M059J (cell line): ENCODE measurements around the gene CASTOR1. TPM values are rescaled to one million over a fixed set of nuclear protein-coding genes. Genes with fewer than 3 reads are reported as not detected.

Experiments used
- DNase-seq: peaks from one replicate; pipeline ENCODE4 v3.0.0-alpha.2; 2012; ENCODE audit warnings: low read depth
- total RNA-seq: library from RNA; depleted of rRNA; stranded (reverse); fragments of >200 nt; shearing (Covaris generic); gene quantifications from 2 replicates; pipeline ENCODE4 v1.2.3, GENCODE V29; 2014

Gene CASTOR1
- total RNA-seq, 1 experiment from 2014 or later, result 4.5 TPM

- DNase-seq, result no peak
Observed at GRCh38 chr22:30318799-30319419, 29.6 kb upstream of the CASTOR1 start.

DNA sequence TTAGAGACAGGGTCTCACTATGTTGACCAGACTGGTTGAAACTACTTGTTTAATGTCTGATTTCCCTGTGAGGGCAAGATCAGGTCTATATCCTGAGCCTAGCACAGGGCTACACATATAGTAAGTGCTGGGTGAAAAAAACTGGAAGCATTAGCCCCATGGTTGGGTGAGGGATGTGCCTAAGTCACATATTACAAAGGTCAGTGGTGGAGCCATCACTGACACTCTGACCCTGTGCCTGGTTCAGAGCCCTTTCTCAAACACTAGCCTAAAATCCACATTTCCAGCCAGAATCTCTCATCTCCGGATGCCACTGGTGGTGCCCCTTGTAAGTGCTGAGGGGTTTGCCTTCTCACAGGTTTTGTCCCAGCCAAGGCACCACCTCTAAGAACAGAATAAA lies 28.5 kb upstream of the CASTOR1 start:
- no peak for DNase-seq

DNA sequence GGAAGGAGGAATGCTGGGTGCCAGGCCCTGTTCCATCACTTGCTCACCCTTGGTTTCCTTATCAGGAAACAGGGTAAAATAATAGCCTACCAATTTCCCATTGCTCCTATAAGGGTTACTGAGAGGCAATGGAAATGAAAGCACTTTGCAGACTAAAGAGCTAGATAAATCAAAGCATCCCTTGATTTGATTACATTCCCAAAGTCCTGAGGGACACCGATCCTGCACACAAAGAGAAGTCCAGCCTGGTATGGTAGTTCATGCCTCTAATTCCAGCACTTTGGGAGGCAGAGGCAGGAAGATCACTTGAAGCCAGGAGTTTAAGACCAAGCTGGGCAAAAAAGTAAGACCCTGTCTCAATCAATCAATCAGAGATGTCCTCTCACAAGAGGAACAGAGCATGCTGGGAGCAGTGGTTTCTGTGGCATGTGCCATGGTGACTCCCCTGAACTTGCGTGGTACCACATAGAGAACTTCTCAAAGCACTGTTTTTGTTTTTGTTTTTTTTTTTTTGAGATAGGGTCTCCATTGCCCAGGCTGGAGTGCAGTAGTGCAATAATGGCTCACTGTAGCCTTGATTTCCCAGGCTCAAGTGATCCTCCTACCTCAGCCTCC lies 26.8 kb upstream of the CASTOR1 start:
- no peak for DNase-seq

- peak; percentile 73 for DNase-seq
Observed at GRCh38 chr22:30314915-30315314, 25.6 kb upstream of the CASTOR1 start.

DNA sequence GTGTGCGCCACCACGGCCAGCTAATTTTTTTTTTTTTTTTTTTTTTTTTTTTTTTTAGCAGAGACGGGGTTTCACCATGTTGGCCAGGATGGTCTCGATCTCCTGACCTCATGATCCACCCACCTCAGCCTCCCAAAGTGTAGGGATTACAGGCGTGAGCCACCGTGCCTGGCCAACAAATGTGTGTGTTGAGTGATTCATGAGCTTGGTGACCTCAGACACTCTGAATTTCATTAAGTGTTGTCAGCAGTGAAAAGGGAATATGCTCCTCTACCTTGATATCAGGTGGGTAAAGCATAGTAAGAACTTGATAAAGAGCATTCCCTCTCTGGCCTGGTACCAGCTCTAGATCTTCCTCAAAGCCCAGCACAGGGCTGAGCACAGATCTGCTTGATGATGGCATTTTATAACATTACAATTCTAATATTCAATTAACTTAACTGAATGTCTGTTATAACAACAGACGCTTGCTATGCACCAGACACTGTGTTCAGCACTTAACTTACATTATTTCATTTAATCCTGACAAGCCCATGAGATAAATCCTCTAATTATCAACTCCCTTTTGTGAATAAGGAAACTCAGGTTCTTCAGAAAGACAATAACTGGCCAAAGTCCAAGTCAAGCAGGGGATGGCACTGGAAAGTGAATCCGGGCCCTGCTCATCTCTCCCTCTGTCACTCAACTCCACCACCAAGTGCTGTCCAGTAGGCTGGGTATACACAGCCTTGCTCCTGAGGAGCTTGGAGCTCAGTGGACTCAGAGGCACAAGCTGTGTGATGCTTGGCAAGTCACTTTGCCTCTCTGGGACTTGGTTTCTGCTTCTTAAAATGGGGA lies 24.4 kb upstream of the CASTOR1 start:
- peak; percentile 50 for DNase-seq

DNA sequence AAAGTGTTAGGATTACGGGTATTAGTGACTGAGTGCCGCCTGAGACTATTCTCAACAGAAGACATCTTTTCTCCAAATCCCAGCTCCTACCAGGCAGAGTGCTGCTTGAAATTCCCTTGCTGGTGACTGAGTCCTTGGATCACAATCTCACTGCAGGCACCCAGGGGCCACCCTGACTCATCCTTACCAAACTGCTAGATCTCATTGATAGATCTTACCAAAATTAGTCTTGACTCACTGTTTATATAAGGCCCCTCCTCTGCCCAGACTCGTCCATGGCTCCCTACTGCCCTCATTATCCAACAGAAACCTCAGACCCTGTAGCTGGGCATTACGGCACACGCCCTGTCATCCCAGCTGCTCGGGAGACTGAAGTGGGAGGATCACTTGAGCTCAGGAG lies 22.7 kb upstream of the CASTOR1 start:
- DNase-seq, result peak; percentile 93

GRCh38 chr22:30310881-30311771 lies 21.8 kb upstream of the CASTOR1 start:
- peak; percentile 87 for DNase-seq

DNA sequence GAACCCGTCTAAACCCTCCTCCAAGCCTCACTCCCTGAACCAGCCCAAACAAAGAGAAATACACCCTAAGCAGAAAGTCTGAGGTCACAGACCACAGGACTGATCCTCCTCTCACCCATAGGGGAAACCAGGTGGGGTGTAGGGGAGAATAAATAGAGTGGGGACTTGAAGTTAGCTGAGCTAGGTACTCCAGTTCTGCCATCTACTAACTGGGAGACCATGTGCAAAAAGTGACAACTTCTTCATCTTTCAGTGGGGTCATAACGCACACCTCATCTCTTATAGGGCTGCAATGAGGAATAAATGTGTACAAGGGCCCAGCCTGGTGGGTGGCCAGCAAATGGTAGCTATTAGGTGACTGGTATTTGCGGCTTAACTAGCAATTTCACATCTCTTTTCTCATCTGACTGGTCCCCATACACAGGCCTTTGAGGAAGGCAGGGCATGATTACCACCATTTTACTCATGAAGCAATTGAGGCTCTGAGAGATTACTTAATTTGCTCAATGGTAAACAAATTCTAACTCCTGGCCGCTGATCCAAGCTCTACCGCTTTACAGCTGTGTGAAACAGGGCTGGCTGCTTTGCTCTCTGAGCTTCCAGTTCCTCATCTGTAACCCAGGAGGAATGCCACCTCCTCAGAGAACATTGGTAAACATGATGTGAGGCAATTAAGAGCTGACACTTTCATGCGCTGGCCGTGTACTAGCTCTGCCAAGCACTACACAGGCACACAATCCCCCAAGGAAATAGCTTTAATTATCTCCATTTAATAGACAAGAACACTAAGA lies 20.8 kb upstream of the CASTOR1 start:
- DNase-seq, result no peak

DNA sequence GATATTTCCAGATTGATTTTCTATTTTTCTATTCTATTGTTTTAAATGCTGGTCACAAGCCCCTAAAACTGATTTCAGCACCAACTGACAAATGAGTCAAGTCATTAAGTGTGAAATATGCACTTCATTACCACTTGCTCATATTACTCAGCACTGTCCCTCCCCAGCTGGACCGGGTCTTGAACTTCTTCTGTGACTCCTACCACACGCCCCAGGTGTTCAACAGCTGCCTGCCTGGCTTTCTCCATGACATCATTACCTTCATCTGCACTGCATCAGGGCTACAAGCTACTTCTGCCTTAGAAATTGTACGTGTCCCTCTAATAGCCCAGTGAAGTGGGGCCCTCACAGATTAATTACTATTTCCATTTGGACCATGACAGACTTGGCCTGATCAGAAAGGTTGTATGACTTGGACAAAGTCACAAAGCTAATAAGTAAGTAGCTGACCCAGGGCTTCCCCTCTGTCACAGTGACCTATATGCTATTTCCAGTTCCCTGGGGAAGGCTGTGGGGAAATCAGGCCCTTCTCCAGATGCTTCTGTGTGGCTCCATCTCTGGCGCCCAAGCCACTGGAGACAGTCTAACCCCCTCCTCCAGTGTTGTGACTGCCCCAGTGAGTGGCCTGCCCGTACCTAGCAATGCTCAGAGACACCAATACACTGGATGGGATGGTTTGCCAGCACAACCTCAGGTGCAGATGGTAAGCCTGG lies 19.4 kb upstream of the CASTOR1 start:
- DNase-seq, result no peak

DNA sequence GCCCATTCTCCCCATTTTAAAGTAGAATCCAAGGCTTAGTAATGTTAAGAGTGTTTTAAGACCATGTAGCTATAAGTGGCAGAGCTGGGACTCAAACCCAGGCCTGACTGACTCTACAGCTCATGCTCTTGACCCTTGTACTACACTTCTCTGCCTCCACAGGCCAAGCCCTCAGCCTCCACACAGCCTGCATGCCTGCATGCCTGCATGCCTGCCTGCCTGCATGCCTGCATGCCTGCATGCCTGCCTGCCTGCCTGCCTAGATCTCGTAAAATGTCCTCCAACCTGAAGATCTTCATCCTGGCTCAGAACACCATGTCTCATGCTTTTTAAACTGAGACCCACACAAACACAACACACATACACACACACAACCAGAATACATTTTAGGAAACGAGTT lies 18.8 kb upstream of the CASTOR1 start:
- DNase-seq, result no peak

GRCh38 chr22:30307041-30307574 lies 17.8 kb upstream of the CASTOR1 start:
- DNase-seq, result no peak

DNA sequence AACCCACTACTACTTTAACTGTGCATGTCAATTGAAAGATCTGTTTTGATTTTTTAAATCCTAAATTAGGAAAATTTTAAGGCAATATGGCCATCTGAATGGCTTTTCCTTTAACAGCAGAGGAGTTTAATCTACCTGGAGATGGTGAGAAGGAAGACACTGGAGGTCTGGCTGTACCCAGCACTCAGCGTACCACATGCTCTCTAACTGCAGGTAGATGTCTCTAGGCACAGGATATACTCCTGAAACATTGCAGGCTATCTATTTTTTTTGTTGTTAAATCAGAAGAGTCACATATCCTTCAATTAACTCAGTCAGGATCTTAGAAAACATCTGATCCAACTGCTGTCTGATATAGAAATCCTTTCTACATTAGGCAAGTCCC lies 17.3 kb upstream of the CASTOR1 start:
- no peak for DNase-seq

- no peak for DNase-seq
Observed at GRCh38 chr22:30305906-30306626, 16.8 kb upstream of the CASTOR1 start.

- DNase-seq, result no peak
Observed at GRCh38 chr22:30305519-30305905, 16.2 kb upstream of the CASTOR1 start.

- DNase-seq, result no peak
Observed at GRCh38 chr22:30304495-30305244, 15.4 kb upstream of the CASTOR1 start.

DNA sequence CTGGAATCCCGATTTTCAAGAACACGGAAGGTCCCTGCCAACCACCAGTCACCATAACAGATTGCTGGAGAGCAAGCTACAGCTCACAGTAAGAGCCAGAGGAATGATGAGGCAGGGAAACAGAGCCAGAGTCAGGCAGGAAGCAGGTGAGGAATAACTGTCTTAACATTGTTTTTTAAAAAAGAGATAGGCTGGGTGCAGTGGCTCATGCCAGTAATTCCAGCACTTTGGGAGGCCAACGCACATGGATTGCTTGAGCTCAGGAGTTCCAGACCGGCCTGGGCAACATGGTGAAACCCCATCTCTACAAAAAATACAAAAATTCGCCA lies 13.5 kb upstream of the CASTOR1 start:
- DNase-seq, result no peak

- DNase-seq, result no peak
Observed at GRCh38 chr22:30301995-30302809, 12.9 kb upstream of the CASTOR1 start.

DNA sequence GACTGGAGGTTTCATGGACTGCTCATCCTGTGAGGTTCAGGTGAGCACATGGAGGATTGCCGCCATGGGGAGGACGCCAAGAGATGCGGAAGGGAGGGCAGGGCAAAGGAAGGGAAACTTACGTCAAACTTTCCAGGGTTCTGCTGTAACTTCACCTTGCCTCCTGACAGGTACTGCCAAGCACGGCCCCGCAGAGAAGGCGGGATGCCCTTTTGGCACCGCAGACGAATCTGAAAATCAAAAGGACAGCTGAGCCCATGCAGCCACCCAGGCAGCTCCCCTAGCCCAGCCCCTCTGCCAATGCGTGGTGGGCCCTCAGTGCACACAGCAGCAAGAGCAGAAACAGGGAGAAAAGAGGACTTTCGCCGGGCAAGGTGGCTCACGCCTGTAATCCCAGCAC lies 10.0 kb upstream of the CASTOR1 start:
- DNase-seq, result no peak
